Measurements from ENCODE around the gene KLF12.

- no peak for TF ChIP-seq POLR2AphosphoS5 (IDR thresholded peaks at IDR 0.05; ENCODE audit: low read depth, low read length)
- TF ChIP-seq YY1 (IDR thresholded peaks at IDR 0.05; ENCODE audit: extremely low read depth, insufficient replicate concordance, low read depth, low read length): no peak
- TF ChIP-seq CTCF (IDR thresholded peaks at IDR 0.05 in 2 of 3, conservative IDR thresholded peaks at IDR 0.05 in 1 of 3; ENCODE audit: borderline replicate concordance in 1 of 3, insufficient read depth in 1 of 3, low read depth in 2 of 3, low read length in 2 of 3): no peak
- no peak for TF ChIP-seq POLR2A (IDR thresholded peaks at IDR 0.05; ENCODE audit: borderline replicate concordance, extremely low read depth, insufficient read depth, insufficient read length)
- TF ChIP-seq EZH2phosphoT487 (IDR thresholded peaks at IDR 0.05; ENCODE audit: borderline replicate concordance): no peak
- no peak for TF ChIP-seq ZNF274 (IDR thresholded peaks at IDR 0.05; ENCODE audit: low read depth, low read length)
- TF ChIP-seq REST (IDR thresholded peaks at IDR 0.05; ENCODE audit: low read depth): no peak
- no peak for TF ChIP-seq ATF3 (IDR thresholded peaks at IDR 0.05)
- TF ChIP-seq EZH2 (IDR thresholded peaks at IDR 0.05): no peak
- no peak for TF ChIP-seq JUND (IDR thresholded peaks at IDR 0.05)
- no peak for TF ChIP-seq RAD21 (IDR thresholded peaks at IDR 0.05; ENCODE audit: low read depth)
- TF ChIP-seq SP1 (IDR thresholded peaks at IDR 0.05; ENCODE audit: low read depth): no peak
- TF ChIP-seq MAX (IDR thresholded peaks at IDR 0.05): no peak
- TF ChIP-seq SIN3A (IDR thresholded peaks at IDR 0.05; ENCODE audit: low read depth): no peak
These were observed 37.1 kb downstream of the KLF12 start for GRCh38 chr13:74097116-74097515.

Measured in HCT116 (cell line).